Measurements from ENCODE around the gene GPAM. TPM values are rescaled to one million over a fixed set of nuclear protein-coding genes. Genes with fewer than 3 reads are reported as not detected.

GPAM gene
- total and polyA plus RNA-seq, 2 of the 8 experiments (the other 6 are each of a cell fraction or from before 2014, with no cell fraction given): 5.5 to 15.5 TPM

- Histone ChIP-seq H2BK12ac (ENCODE audit: low read depth, low read length) (no peak overlapping the region), H3K36me3 (ENCODE audit: control insufficient read depth in 2 of 4, insufficient read depth in 4 of 4, low read length in 3 of 4) (no peaks in the 10 kb centered on the region), H3K79me1 (ENCODE audit: low read depth, low read length) (no peaks in the 10 kb centered on the region; the same call in 1 of the 2 replicates), H3K23me2 (ENCODE audit: low read depth, low read length) (no peaks in the 10 kb centered on the region), H3K27ac (ENCODE audit: low read depth, low read length) (no peak overlapping the region), H3K4ac (replicated peaks; ENCODE audit: insufficient read length, low read depth, low read length) (no peak overlapping the region), H4K5ac (ENCODE audit: insufficient read length, low read depth, low read length) (no peak overlapping the region), H3K27me3 (replicated peaks in 1 of 4; ENCODE audit: control insufficient read depth in 3 of 4, extremely low read depth in 1 of 4, insufficient read depth in 3 of 4, low read length in 3 of 4) (no peaks in the 10 kb centered on the region), H4K20me1 (replicated peaks in 1 of 2; ENCODE audit: control insufficient read depth in 1 of 2, insufficient read depth in 2 of 2, low read length in 2 of 2) (no peaks in the 10 kb centered on the region), H2BK120ac (replicated peaks; ENCODE audit: low read depth, low read length) (no peak overlapping the region), H2BK15ac (ENCODE audit: low read length) (no peak overlapping the region), H4K8ac (ENCODE audit: extremely low read depth, insufficient read depth, low read length) (no peak overlapping the region), H2BK20ac (ENCODE audit: low read length) (no peak overlapping the region), H3K18ac (ENCODE audit: extremely low read depth, low read length) (no peak overlapping the region), H3K4me2 (ENCODE audit: insufficient read depth in 1 of 2, low read depth in 2 of 2, low read length in 2 of 2) (no peak overlapping the region), H2AK5ac (ENCODE audit: low read depth, low read length) (no peak overlapping the region), H3K14ac (ENCODE audit: insufficient read length) (no peak overlapping the region), H3K9ac (replicated peaks in 1 of 4; ENCODE audit: extremely low read depth in 1 of 4, low read depth in 3 of 4, low read length in 3 of 4) (no peak overlapping the region), H3K4me3 (ENCODE audit: extremely low read depth in 1 of 4, insufficient read depth in 2 of 4, low read depth in 3 of 4, low read length in 4 of 4) (no peak overlapping the region), H3K9me3 (ENCODE audit: insufficient read depth in 2 of 2, low read depth in 1 of 2, low read length in 1 of 2) (no peaks in the 10 kb centered on the region), H2BK5ac (ENCODE audit: low read depth, low read length) (no peak overlapping the region), H3K56ac (replicated peaks; ENCODE audit: insufficient read length, low read depth, low read length) (no peak overlapping the region), H3K79me2 (ENCODE audit: control insufficient read depth in 1 of 2, insufficient read depth in 2 of 2, low read length in 2 of 2) (no peaks in the 10 kb centered on the region), H2AFZ (ENCODE audit: low read length) (no peak overlapping the region), H3K23ac (ENCODE audit: insufficient read length) (no peak overlapping the region), H3K4me1 (replicated peaks in 1 of 4; ENCODE audit: control insufficient read depth in 3 of 4, insufficient read depth in 4 of 4, low read length in 3 of 4) (no peaks in the 10 kb centered on the region; a peak in 3 of 7 replicates), H4K91ac (replicated peaks; ENCODE audit: insufficient read length, low read length) (no peak overlapping the region)
- DNase-seq (ENCODE audit: low read depth in 1 of 2, low spot score in 2 of 2): no peak
- CTCF ChIA-PET (ENCODE audit: partially characterized antibody): interaction anchor here (0.6 to 10.8 kb wide), 9 partner anchors 15 to 315 kb away, joined by 3 to 286 read pairs (median 6); partner anchors contain the start of gene GPAM
- WGBS, 2 experiments (ENCODE audit: extremely low coverage in 1 of 2, insufficient coverage in 1 of 2, insufficient read length in 1 of 2, insufficient replicate concordance in 2 of 2, low coverage in 1 of 2, low lambda C conversion rate in 2 of 2, missing lambda C conversion rate in 1 of 2): 90% methylated on average over 4 of the region's 4 CpGs; no CpG with 5 or more reads in 1 of the 2 experiments
- POLR2A ChIA-PET (ENCODE audit: partially characterized antibody): no interaction called here
- FAIRE-seq: no peak
- TF ChIP-seq POLR2A (IDR thresholded peaks at IDR 0.05; ENCODE audit: control extremely low read depth in 1 of 2, low read depth in 2 of 2, low read length in 2 of 2) (no peak), POLR2AphosphoS5 (IDR thresholded peaks at IDR 0.05; ENCODE audit: low read depth, low read length) (no peak), YY1 (IDR thresholded peaks at IDR 0.05; ENCODE audit: low read depth, low read length) (no peak), GTF2F1 (IDR thresholded peaks at IDR 0.05; ENCODE audit: borderline replicate concordance, low read depth, low read length) (no peak), HDAC6 (IDR thresholded peaks at IDR 0.05; ENCODE audit: low read depth, low read length) (no peak), SP1 (IDR thresholded peaks at IDR 0.05; ENCODE audit: low read depth, low read length) (no peak), TCF12 (IDR thresholded peaks at IDR 0.05; ENCODE audit: low read depth, low read length) (no peak)
Observed at GRCh38 chr10:112135604-112136003, 48.0 kb downstream of the GPAM start.

Measured in H1 (cell line).